Gastrocnemius medialis (tissue), 4 donors: Measurements from ENCODE around the gene SIL1.

Source experiments
- POLR2A ChIP-seq, 2 donors: fragments of 450-650 bp; IDR thresholded peaks; one replicate each; pipeline ENCODE4 v1.6.1; 2017; ENCODE audit warnings: antibody characterized with exemption in 2 of 2, mild to moderate bottlenecking in 2 of 2, moderate library complexity in 2 of 2
- TF ChIP-seq, protein P1 (sequence below), 5 experiments: fragments of 450-650 bp in 3 of 5; fragments of 200-600 bp in 2 of 5; sonication (generic) in 2 of 5; IDR thresholded peaks in 4 of 5; conservative IDR thresholded peaks in 1 of 5; 1 replicate in 4 of 5; 2 replicates in 1 of 5; pipeline ENCODE4 v1.5.1; 2016 to 2019; ENCODE audit warnings: antibody characterized with exemption in 5 of 5, mild to moderate bottlenecking in 3 of 5, moderate library complexity in 3 of 5

DNA sequence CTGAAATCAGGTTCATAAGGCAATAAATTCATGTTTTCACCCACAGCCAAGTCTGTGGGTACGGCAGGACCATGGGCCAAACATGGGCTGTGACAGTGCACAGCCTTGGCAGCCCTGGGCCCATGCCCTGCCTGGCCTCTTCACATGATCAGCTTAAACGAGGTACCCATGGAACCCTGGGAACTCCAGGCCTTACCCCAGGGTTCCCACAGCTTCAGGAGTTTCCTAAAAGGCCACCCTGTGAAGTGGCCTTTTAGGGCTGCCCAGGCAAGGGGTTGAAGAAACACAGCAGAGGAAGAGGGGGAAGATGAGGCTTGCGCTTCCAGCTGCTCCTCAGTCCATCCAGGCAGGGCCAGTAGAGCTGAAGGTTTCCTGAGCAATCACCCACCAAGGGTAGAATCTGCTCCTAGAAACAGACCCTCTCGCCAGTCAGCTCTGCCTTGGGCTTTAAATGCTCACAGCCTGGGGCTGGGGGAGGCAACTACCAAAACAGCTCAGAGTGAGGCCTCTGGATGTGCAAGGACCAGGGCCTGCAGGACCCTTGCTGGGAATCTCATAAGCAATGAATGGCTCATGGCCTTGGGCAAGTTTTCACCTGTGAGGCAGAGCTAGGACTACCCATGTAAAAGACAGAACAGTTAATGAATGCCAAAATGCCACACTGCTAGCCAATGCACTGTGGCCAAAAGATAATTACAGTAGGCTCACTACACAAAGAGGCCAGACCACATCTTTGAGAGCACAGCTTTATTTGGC lies 243.7 kb downstream of the SIL1 start:
- TF ChIP-seq, protein P1, sequence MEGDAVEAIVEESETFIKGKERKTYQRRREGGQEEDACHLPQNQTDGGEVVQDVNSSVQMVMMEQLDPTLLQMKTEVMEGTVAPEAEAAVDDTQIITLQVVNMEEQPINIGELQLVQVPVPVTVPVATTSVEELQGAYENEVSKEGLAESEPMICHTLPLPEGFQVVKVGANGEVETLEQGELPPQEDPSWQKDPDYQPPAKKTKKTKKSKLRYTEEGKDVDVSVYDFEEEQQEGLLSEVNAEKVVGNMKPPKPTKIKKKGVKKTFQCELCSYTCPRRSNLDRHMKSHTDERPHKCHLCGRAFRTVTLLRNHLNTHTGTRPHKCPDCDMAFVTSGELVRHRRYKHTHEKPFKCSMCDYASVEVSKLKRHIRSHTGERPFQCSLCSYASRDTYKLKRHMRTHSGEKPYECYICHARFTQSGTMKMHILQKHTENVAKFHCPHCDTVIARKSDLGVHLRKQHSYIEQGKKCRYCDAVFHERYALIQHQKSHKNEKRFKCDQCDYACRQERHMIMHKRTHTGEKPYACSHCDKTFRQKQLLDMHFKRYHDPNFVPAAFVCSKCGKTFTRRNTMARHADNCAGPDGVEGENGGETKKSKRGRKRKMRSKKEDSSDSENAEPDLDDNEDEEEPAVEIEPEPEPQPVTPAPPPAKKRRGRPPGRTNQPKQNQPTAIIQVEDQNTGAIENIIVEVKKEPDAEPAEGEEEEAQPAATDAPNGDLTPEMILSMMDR (IDR thresholded peaks at IDR 0.05 in 4 of 5, conservative IDR thresholded peaks at IDR 0.05 in 1 of 5), result no peak
- no peak for TF ChIP-seq POLR2A (IDR thresholded peaks at IDR 0.05)
